MM.1S (cell line): Measurements from ENCODE around the gene PRKRA.

Experiments
- EZH2 ChIP-seq: fragments of 300-600 bp; sonication (generic); optimal IDR thresholded peaks from 2 replicates; pipeline ENCODE3; 2017; ENCODE audit warnings: low read depth, mild to moderate bottlenecking, antibody characterized with exemption, low read length, mixed read lengths
- EZH2phosphoT487 ChIP-seq: fragments of 300-600 bp; sonication (generic); IDR thresholded peaks from 2 replicates; pipeline ENCODE4 v1.6.1; 2018; ENCODE audit warnings: antibody characterized with exemption, low read length
- TF ChIP-seq, protein P1 (sequence below): fragments of 300-600 bp; sonication (generic); IDR thresholded peaks from 2 replicates; pipeline ENCODE4 v1.5.1; 2016; ENCODE audit warnings: antibody characterized with exemption, low read length, mixed read lengths

DNA sequence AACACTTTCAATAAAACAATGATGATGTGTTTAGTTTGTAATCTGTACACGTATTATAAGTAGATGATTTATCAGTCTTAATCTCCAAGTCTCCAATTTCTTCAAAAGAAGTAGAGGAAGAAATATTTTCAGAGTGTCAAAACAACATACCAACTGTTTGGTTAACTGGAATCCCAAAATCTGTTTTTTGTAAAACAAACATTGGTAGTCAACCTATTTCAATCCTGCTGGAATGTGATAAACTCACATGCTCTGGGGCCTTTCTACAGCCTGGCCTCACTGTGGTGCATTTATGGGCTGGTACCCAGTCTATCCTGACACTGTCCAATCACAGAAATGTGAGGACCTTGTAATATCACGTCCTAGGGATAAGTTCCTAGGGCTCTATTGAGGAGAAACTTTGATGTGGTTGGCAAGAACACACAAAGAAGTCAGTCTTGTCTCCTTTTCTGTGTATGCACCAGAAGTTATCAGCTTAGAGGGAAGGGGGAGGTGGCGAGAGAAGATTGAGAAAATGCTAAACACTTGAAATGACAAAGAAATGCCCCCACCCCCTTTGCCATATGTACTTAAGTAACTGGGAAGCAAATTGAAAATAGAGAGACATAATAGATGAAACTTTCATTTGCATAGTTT, 47.2 kb downstream of the PRKRA start:
- TF ChIP-seq, protein P1, sequence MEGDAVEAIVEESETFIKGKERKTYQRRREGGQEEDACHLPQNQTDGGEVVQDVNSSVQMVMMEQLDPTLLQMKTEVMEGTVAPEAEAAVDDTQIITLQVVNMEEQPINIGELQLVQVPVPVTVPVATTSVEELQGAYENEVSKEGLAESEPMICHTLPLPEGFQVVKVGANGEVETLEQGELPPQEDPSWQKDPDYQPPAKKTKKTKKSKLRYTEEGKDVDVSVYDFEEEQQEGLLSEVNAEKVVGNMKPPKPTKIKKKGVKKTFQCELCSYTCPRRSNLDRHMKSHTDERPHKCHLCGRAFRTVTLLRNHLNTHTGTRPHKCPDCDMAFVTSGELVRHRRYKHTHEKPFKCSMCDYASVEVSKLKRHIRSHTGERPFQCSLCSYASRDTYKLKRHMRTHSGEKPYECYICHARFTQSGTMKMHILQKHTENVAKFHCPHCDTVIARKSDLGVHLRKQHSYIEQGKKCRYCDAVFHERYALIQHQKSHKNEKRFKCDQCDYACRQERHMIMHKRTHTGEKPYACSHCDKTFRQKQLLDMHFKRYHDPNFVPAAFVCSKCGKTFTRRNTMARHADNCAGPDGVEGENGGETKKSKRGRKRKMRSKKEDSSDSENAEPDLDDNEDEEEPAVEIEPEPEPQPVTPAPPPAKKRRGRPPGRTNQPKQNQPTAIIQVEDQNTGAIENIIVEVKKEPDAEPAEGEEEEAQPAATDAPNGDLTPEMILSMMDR, result no peak
- TF ChIP-seq EZH2 (no peak), EZH2phosphoT487 (no peak)
